GM10266 (cell line): ENCODE measurements around the gene ADGRA3.

ENCODE experiments used
- DNase-seq: peaks from one replicate; pipeline ENCODE4 v3.0.0; 2012; ENCODE audit errors: extremely low spot score
- CTCF ChIP-seq: IDR thresholded peaks from 2 replicates; pipeline ENCODE4 v1.5.1; 2012; ENCODE audit warnings: mild to moderate bottlenecking, low read depth; ENCODE audit not compliant: control insufficient read depth, insufficient read depth; ENCODE audit errors: missing control alignments

ADGRA3 gene

GRCh38 chr4:22512306-22512705, 3.6 kb downstream of the ADGRA3 start:
- TF ChIP-seq CTCF = no peak

DNA sequence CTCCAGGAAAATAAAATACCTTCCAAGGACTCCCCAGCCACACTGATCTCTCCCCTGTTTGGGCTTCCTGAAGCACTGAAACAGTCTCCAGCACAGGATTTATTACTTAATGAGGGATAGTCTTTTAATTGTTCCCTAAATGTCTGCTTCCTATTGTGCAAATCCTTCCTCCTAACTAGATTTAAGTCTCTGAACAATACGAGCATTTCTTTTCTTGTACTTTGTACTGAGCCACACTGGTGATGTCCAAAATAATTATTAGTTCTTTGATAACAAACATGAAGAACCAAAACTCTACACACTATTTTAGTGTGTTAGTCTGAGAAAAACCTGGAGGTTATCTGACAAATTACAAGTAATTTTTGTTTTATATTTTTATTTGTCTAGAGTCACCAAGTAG, 5.1 kb downstream of the ADGRA3 start:
- no peak for TF ChIP-seq CTCF
- DNase-seq = no peak

More at GRCh38 chr4:22512306-22512705, 3.6 kb downstream of the ADGRA3 start:
- DNase-seq = no peak

DNA sequence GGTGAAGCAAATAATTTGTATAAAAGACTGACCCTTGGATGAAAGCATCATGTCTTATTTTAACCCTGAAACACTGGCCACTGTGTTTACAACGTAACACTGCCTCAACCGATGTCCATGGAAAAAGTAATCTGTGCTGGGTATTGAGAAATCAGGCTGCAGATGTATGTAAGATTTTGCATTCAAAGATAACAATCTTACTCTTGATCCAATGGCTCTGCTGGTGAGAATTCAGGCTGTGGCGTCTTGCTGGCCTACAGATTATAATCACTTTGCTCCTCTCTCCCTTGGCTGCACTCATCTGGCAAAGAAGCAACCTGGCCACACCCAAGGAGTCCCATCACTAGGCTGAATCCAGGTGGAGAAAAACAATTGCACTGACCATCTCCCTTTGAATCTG, 7.5 kb downstream of the ADGRA3 start:
- TF ChIP-seq CTCF = no peak
- no peak for DNase-seq

DNA sequence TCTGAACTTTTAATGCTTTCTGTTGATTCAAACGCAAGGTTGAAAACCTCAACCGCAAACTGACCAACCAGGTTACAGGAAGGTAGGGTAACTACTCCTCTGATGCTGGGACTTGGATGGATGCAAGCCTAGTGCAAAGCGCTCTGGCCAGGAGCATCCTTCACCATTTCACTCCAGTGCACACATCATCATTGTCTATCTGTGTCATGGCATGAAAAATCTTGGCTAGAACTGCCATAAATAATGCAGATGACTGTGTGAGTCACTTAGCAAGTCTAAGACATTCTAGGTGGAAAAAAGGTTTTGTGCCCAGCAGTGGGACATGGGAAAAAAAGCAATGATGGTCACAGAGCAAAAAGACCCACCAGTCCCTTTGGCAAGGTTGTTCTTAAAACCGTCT, 10.9 kb downstream of the ADGRA3 start:
- DNase-seq = no peak
- no peak for TF ChIP-seq CTCF

DNA sequence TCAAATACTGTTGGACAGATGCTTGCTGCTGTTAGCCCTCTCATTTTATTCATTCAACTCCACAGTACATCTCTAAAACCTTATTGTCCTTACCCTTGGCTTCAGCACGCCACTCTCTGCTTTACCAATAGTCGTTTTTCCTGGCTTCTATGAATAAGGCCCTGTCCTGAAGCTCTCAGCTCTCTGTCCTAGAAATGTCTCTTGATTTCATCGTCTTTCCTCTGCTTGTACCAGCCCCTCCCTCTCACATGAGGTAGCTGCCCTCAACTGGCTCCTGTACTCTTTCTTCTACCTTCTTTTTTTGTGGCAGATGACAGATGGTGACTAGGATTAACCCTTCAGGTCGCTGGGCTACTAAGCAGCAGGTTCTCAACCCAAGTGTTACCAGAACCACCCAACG, 11.4 kb downstream of the ADGRA3 start:
- TF ChIP-seq CTCF = no peak
- no peak for DNase-seq

DNA sequence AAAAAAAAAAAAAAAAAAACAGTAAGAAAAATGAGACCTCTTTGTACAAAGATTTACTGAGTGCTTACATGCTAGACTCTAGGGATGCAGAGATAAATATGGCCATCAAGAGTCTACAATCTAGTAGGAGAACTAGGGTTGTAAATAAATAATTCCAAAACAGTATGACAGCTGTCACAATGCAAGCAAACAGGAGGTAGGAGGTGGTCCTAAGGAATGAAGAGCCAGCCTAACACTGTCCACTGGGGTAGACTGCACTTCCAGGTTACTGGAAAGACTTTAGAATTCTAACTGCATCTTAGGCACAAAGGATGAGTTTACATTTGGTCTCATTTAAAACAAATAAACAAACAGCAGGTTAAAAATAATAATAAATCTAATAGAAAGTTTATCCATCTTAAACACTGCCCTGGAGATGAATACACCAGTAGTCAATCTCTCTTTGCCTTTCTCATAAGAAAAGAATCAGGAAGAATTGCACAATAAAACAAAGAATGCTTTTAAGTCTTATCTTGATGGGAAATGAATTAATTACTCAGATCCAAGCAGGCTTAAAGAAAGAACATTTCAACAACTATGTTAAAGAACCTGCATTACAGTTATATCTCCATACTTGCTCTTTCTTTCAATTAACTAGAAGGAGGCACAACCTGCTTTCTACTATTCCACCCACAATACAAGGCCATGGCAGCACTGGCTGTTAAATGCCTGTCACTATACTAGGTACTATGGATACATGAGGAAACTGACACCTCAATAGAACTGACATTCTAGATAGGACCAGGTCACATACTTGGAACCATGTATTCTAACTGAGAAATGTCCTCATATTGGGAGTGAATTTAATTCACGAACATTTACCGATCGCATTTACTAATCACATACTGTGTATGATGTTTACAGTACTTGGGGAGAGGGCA, 12.7 kb downstream of the ADGRA3 start:
- no peak for TF ChIP-seq CTCF
- no peak for DNase-seq

DNA sequence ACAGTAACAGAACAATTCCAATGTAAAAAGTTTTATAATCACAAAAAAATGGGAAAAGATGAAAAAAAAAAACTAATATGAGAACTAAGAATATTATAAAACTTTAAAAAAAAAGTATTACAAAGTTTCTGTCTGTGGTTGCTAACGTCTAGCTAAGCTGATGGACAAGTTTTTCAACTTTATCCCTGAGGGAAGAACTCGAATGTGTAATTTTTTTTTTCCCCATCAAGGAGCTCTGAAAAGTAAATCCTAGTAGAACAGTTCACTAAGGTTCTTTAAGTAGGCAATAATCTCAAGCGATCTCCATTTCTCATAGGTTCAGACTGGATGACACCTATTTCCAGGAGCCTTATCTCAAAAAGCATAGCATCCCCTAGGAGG, 14.2 kb downstream of the ADGRA3 start:
- no peak for DNase-seq

More for the DNA sequence above, 14.2 kb downstream of the ADGRA3 start:
- no peak for TF ChIP-seq CTCF
